GM12878 (cell line): ENCODE results near the gene SMARCC1. TPM values are rescaled to one million over a fixed set of nuclear protein-coding genes. Genes with fewer than 3 reads are reported as not detected.

Source experiments
- BCL11A ChIP-seq: IDR thresholded peaks from 2 replicates; pipeline ENCODE4 v1.6.1; 2011; ENCODE audit warnings: low read depth, low read length
- BRCA1 ChIP-seq: IDR thresholded peaks from 2 replicates; pipeline ENCODE4 v1.6.1; 2011; ENCODE audit warnings: low read depth, low read length, improper control_type of control experiment
- CHD4 ChIP-seq: fragments of 200-600 bp; sonication (generic); IDR thresholded peaks from 2 replicates; pipeline ENCODE4 v1.6.1; 2016; ENCODE audit warnings: mild to moderate bottlenecking
- CREM ChIP-seq: IDR thresholded peaks from 2 replicates; pipeline ENCODE4 v1.6.1; 2014; ENCODE audit warnings: antibody characterized with exemption, low read depth
- E2F4 ChIP-seq: IDR thresholded peaks from 2 replicates; pipeline ENCODE4 v1.6.1; 2012; ENCODE audit warnings: low read depth, low read length, improper control_type of control experiment
- FOXK2 ChIP-seq: fragments of 450-650 bp; IDR thresholded peaks from 2 replicates; pipeline ENCODE4 v1.6.1; 2017; ENCODE audit warnings: mild to moderate bottlenecking, moderate library complexity
- GABPA ChIP-seq: IDR thresholded peaks from 2 replicates; pipeline ENCODE4 v1.6.1; 2014; ENCODE audit warnings: antibody characterized with exemption, low read depth, mild to moderate bottlenecking, inconsistent platforms
- GATAD2B ChIP-seq: fragments of 450-650 bp; conservative IDR thresholded peaks from 2 replicates; pipeline ENCODE4 v1.6.1; 2017; ENCODE audit warnings: low read depth, mild to moderate bottlenecking, moderate library complexity
- IRF3 ChIP-seq: fragments of 450-650 bp; IDR thresholded peaks from 2 replicates; pipeline ENCODE4 v1.6.1; 2014; ENCODE audit warnings: mild to moderate bottlenecking
- JUNB ChIP-seq: IDR thresholded peaks from 2 replicates; pipeline ENCODE4 v1.6.1; 2016; ENCODE audit warnings: antibody characterized with exemption, mild to moderate bottlenecking
- NFYA ChIP-seq: IDR thresholded peaks from 2 replicates; pipeline ENCODE4 v1.6.1; 2011; ENCODE audit warnings: low read depth, mild to moderate bottlenecking, low read length, improper control_type of control experiment, borderline replicate concordance
- NKRF ChIP-seq: fragments of 450-650 bp; conservative IDR thresholded peaks from 2 replicates; pipeline ENCODE4 v1.6.1; 2017; ENCODE audit warnings: mild to moderate bottlenecking, moderate library complexity
- NR2C1 ChIP-seq: fragments of 450-650 bp; IDR thresholded peaks from 2 replicates; pipeline ENCODE4 v1.6.1; 2017; ENCODE audit warnings: antibody characterized with exemption, mild to moderate bottlenecking, moderate library complexity
- NRF1 ChIP-seq: conservative IDR thresholded peaks from 2 replicates; pipeline ENCODE4 v1.6.1; 2011; ENCODE audit warnings: mild to moderate bottlenecking, low read depth, low read length, improper control_type of control experiment
- RB1 ChIP-seq: fragments of 450-650 bp; formaldehyde crosslinking; IDR thresholded peaks from 2 replicates; pipeline ENCODE4 v1.6.1; 2017; ENCODE audit warnings: mild to moderate bottlenecking, borderline replicate concordance
- RELA ChIP-seq: fragments of 450-650 bp; IDR thresholded peaks from 2 replicates; pipeline ENCODE4 v1.8.0; 2014; ENCODE audit warnings: borderline replicate concordance; ENCODE audit not compliant: partially characterized antibody
- SIX5 ChIP-seq: IDR thresholded peaks from 2 replicates; pipeline ENCODE4 v1.6.1; 2011; ENCODE audit warnings: mild to moderate bottlenecking, low read depth, low read length, moderate library complexity; ENCODE audit not compliant: severe bottlenecking
- SMARCA5 ChIP-seq: fragments of 450-650 bp; IDR thresholded peaks from 2 replicates; pipeline ENCODE4 v1.6.1; 2017; ENCODE audit warnings: mild to moderate bottlenecking
- TCF3 ChIP-seq: IDR thresholded peaks from 2 replicates; pipeline ENCODE4 v1.6.1; 2012; ENCODE audit warnings: low read depth, mild to moderate bottlenecking, low read length, borderline replicate concordance; ENCODE audit not compliant: insufficient read depth
- USF1 ChIP-seq: IDR thresholded peaks from 2 replicates; pipeline ENCODE4 v1.6.1; 2011; ENCODE audit warnings: borderline replicate concordance, low read depth, mild to moderate bottlenecking, moderate library complexity, mixed read lengths, low read length; ENCODE audit not compliant: insufficient read depth; ENCODE audit errors: extremely low read length
- YBX1 ChIP-seq: fragments of 450-650 bp; IDR thresholded peaks from 2 replicates; pipeline ENCODE4 v1.6.1; 2016; ENCODE audit warnings: antibody characterized with exemption
- ZBTB11 ChIP-seq: fragments of 450-650 bp; formaldehyde crosslinking; IDR thresholded peaks from 2 replicates; pipeline ENCODE4 v1.5.0; 2022; ENCODE audit warnings: mild to moderate bottlenecking, missing genetic modification characterization
- polyA plus RNA-seq, 11 experiments: library from polyadenylated mRNA; depleted of rRNA in 4 of 11; unstranded in 6 of 11; stranded (reverse) in 5 of 11; fragments of >200 nt; fragmentation: Nextera tagmentation in 4 of 11; fragmentation: Illumina TruSeq in 1 of 11; extraction: Ambion mirVana in 4 of 11; extraction: Trizol in 1 of 11; gene quantifications; 1 replicate in 1 of 11; 2 replicates in 10 of 11; pipeline versions ENCODE4 v1.2.1 to v1.2.3, GENCODE V29; 2011 to 2016; ENCODE audit warnings: inconsistent platforms in 2 of 11, missing spikeins in 2 of 11, low read depth in 1 of 11
- total RNA-seq, 4 experiments: library from RNA; depleted of rRNA in 3 of 4; stranded (reverse); fragments of >200 nt in 3 of 4; fragmentation: Illumina TruSeq in 1 of 4; extraction: Trizol in 1 of 4; gene quantifications; 2 replicates each; pipeline versions ENCODE4 v1.2.1 to v1.2.3, GENCODE V29; 2013 to 2021

The SMARCC1 gene
- total and polyA plus RNA-seq, 10 of the 15 experiments (the other 5 are each of a cell fraction or from before 2014, with no cell fraction given), result 26.6 to 147 (median 57.1) TPM

GRCh38 chr3:47802734-47803479 is 21.2 kb upstream of the SMARCC1 start, which contains the start of gene DHX30 (continued):
- TF ChIP-seq ZBTB11 (CRISPR knock-in tag), result peak; percentile 47; the same call in 1 of the 2 replicates
- peak; percentile 62 for TF ChIP-seq USF1
- no peak for TF ChIP-seq NFYA
- TF ChIP-seq SMARCA5, result peak; percentile 56; the same call in 1 of the 2 replicates
- no peak for TF ChIP-seq CHD4
- peak; percentile 90 for TF ChIP-seq NKRF
- TF ChIP-seq NR2C1, result peak; percentile 72
- TF ChIP-seq TCF3, result 0 out of 2 replicates have a peak, but pooled peaks have one; percentile 24
- no peak for TF ChIP-seq JUNB
- 0 out of 2 replicates have a peak, but pooled peaks have one; percentile 48 for TF ChIP-seq RB1
- TF ChIP-seq BCL11A, result no peak
- TF ChIP-seq FOXK2, result peak; percentile 33; the same call in 1 of the 2 replicates
- TF ChIP-seq IRF3, result 0 out of 2 replicates have a peak, but pooled peaks have one; percentile 31
- peak; percentile 45 for TF ChIP-seq RELA
- no peak for TF ChIP-seq YBX1
- TF ChIP-seq BRCA1, result no peak
- peak; percentile 66; the same call in 1 of the 2 replicates for TF ChIP-seq CREM
- TF ChIP-seq GABPA, result peak; percentile 90
- peak; percentile 80 for TF ChIP-seq GATAD2B
- no peak for TF ChIP-seq E2F4
- TF ChIP-seq SIX5, result peak; percentile 86
- TF ChIP-seq NRF1, result peak; percentile 41; the same call in 1 of the 2 replicates
